Measurements from ENCODE around the gene MACROD2.

MACROD2 gene

GRCh38 chr20:15634102-15634501 lies 1638.8 kb downstream of the MACROD2 start:
- no peak for DNase-seq (ENCODE audit: low read depth)
- no peak for TF ChIP-seq CTCF (IDR thresholded peaks at IDR 0.05; ENCODE audit: control insufficient read depth, insufficient read depth, low read depth, low read length, missing control alignments)

GRCh38 chr20:15637546-15637945 lies 1642.2 kb downstream of the MACROD2 start:
- no peak for DNase-seq (ENCODE audit: low read depth)
- H3K4me3 ChIP-seq (ENCODE audit: control insufficient read depth, low read depth, low read length) = no peak overlapping the region
- TF ChIP-seq CTCF (IDR thresholded peaks at IDR 0.05; ENCODE audit: control insufficient read depth, insufficient read depth, low read depth, low read length, missing control alignments) = no peak

More at GRCh38 chr20:15634102-15634501, 1638.8 kb downstream of the MACROD2 start:
- no peak overlapping the region for H3K4me3 ChIP-seq (ENCODE audit: control insufficient read depth, low read depth, low read length)

GRCh38 chr20:15637950-15638754 lies 1642.8 kb downstream of the MACROD2 start:
- no peak overlapping the region for H3K4me3 ChIP-seq (ENCODE audit: control insufficient read depth, low read depth, low read length)
- DNase-seq (ENCODE audit: low read depth) = no peak
- no peak for TF ChIP-seq CTCF (IDR thresholded peaks at IDR 0.05; ENCODE audit: control insufficient read depth, insufficient read depth, low read depth, low read length, missing control alignments)

- no peak for TF ChIP-seq CTCF (IDR thresholded peaks at IDR 0.05; ENCODE audit: control insufficient read depth, insufficient read depth, low read depth, low read length, missing control alignments)
- DNase-seq (ENCODE audit: low read depth) = no peak
Observed at GRCh38 chr20:15638816-15639215, 1643.5 kb downstream of the MACROD2 start.

GRCh38 chr20:15639839-15640238 lies 1644.5 kb downstream of the MACROD2 start:
- TF ChIP-seq CTCF (IDR thresholded peaks at IDR 0.05; ENCODE audit: control insufficient read depth, insufficient read depth, low read depth, low read length, missing control alignments) = no peak
- H3K4me3 ChIP-seq (ENCODE audit: control insufficient read depth, low read depth, low read length) = no peak overlapping the region
- no peak for DNase-seq (ENCODE audit: low read depth)

More at GRCh38 chr20:15638816-15639215, 1643.5 kb downstream of the MACROD2 start:
- no peak overlapping the region for H3K4me3 ChIP-seq (ENCODE audit: control insufficient read depth, low read depth, low read length)

- no peak overlapping the region for H3K4me3 ChIP-seq (ENCODE audit: control insufficient read depth, low read depth, low read length)
- no peak for TF ChIP-seq CTCF (IDR thresholded peaks at IDR 0.05; ENCODE audit: control insufficient read depth, insufficient read depth, low read depth, low read length, missing control alignments)
- DNase-seq (ENCODE audit: low read depth) = no peak
Observed at GRCh38 chr20:15642109-15642508, 1646.8 kb downstream of the MACROD2 start.
